Measurements from ENCODE around the gene PIP5K1B. TPM values are rescaled to one million over a fixed set of nuclear protein-coding genes. Genes with fewer than 3 reads are reported as not detected.

Gene PIP5K1B
- total RNA-seq, 1 experiment from 2014 or later, result not detected

GRCh38 chr9:68741704-68742332 lies 36.8 kb downstream of the PIP5K1B start:
- intact Hi-C loops (cut with micrococcal nuclease; ENCODE audit: unreplicated experiment), result no loop called here

GRCh38 chr9:68742333-68742730 lies 37.3 kb downstream of the PIP5K1B start:
- intact Hi-C loops (cut with micrococcal nuclease; ENCODE audit: unreplicated experiment), result no loop called here
- ChIA-PET CTCF (no interaction called here), POLR2A (ENCODE audit: low non-redundant PET) (no interaction called here)
- no peak for DNase-seq (ENCODE audit: low spot score)
- TF ChIP-seq EZH2 (IDR thresholded peaks at IDR 0.05; ENCODE audit: borderline replicate concordance, low read depth, low read length, poor library complexity, severe bottlenecking), result no peak
- no peak for TF ChIP-seq CTCF (conservative IDR thresholded peaks at IDR 0.05; ENCODE audit: low read depth, low read length)
- Histone ChIP-seq H3K36me3 (ENCODE audit: insufficient read depth, low read length, poor library complexity, severe bottlenecking) (no peaks in the 10 kb centered on the region), H3K27ac (ENCODE audit: low read depth, low read length, poor library complexity, severe bottlenecking) (no peak overlapping the region), H3K4me3 (ENCODE audit: low read depth, low read length, poor library complexity, severe bottlenecking) (no peak overlapping the region), H3K4me1 (ENCODE audit: insufficient read depth, low read length, poor library complexity, severe bottlenecking) (no peaks in the 10 kb centered on the region), H3K27me3 (replicated peaks; ENCODE audit: insufficient read depth, low read depth, low read length, poor library complexity) (peaks cover 9% of the 10 kb centered on the region), H3K9me3 (ENCODE audit: low read depth, low read length, poor library complexity, severe bottlenecking) (no peaks in the 10 kb centered on the region)
- no TSS peak for BruUV-seq (replicated peaks)

More at GRCh38 chr9:68741704-68742332, 36.8 kb downstream of the PIP5K1B start:
- no peak for DNase-seq (ENCODE audit: low spot score)
- POLR2A ChIA-PET (ENCODE audit: low non-redundant PET), result no interaction called here
- Histone ChIP-seq H3K36me3 (ENCODE audit: insufficient read depth, low read length, poor library complexity, severe bottlenecking) (no peaks in the 10 kb centered on the region), H3K4me1 (ENCODE audit: insufficient read depth, low read length, poor library complexity, severe bottlenecking) (no peaks in the 10 kb centered on the region), H3K9me3 (ENCODE audit: low read depth, low read length, poor library complexity, severe bottlenecking) (no peaks in the 10 kb centered on the region), H3K27me3 (replicated peaks; ENCODE audit: insufficient read depth, low read depth, low read length, poor library complexity) (peaks cover 8% of the 10 kb centered on the region), H3K27ac (ENCODE audit: low read depth, low read length, poor library complexity, severe bottlenecking) (no peak overlapping the region), H3K4me3 (ENCODE audit: low read depth, low read length, poor library complexity, severe bottlenecking) (no peak overlapping the region)
- BruUV-seq (replicated peaks), result no TSS peak
- CTCF ChIA-PET, result no interaction called here
- TF ChIP-seq CTCF (conservative IDR thresholded peaks at IDR 0.05; ENCODE audit: low read depth, low read length) (no peak), EZH2 (IDR thresholded peaks at IDR 0.05; ENCODE audit: borderline replicate concordance, low read depth, low read length, poor library complexity, severe bottlenecking) (no peak)

- Histone ChIP-seq H3K4me1 (ENCODE audit: insufficient read depth, low read length, poor library complexity, severe bottlenecking) (no peaks in the 10 kb centered on the region), H3K4me3 (ENCODE audit: low read depth, low read length, poor library complexity, severe bottlenecking) (no peak overlapping the region), H3K36me3 (ENCODE audit: insufficient read depth, low read length, poor library complexity, severe bottlenecking) (no peaks in the 10 kb centered on the region), H3K9me3 (ENCODE audit: low read depth, low read length, poor library complexity, severe bottlenecking) (no peaks in the 10 kb centered on the region), H3K27me3 (replicated peaks; ENCODE audit: insufficient read depth, low read depth, low read length, poor library complexity) (peaks cover 6% of the 10 kb centered on the region), H3K27ac (ENCODE audit: low read depth, low read length, poor library complexity, severe bottlenecking) (no peak overlapping the region)
- ChIA-PET POLR2A (ENCODE audit: low non-redundant PET) (no interaction called here), CTCF (no interaction called here)
- BruUV-seq (replicated peaks), result no TSS peak
- intact Hi-C loops (cut with micrococcal nuclease; ENCODE audit: unreplicated experiment), result no loop called here
- TF ChIP-seq EZH2 (IDR thresholded peaks at IDR 0.05; ENCODE audit: borderline replicate concordance, low read depth, low read length, poor library complexity, severe bottlenecking) (no peak), CTCF (conservative IDR thresholded peaks at IDR 0.05; ENCODE audit: low read depth, low read length) (no peak)
- DNase-seq (ENCODE audit: low spot score), result no peak
Observed at GRCh38 chr9:68744426-68744825, 39.4 kb downstream of the PIP5K1B start.
